MCF 10A (cell line): ENCODE results near the gene PRG2. TPM values are rescaled to one million over a fixed set of nuclear protein-coding genes. Genes with fewer than 3 reads are reported as not detected.

Experiments
- BruUV-seq: library from RNA; stranded (reverse); fragments of 400-500 nt; replicated peaks from 2 replicates; lab custom pipeline; 2021; lab: Mats Ljungman, UMichigan
- CTCF ChIA-PET: fragments of 300-600 bp; sonication (Branson Sonifier 250); formaldehyde crosslinking; extraction: SDS; loops from one replicate; lab custom pipeline; 2021; ENCODE audit warnings: antibody characterized with exemption, inconsistent platforms; lab: Yijun Ruan, JAX
- POLR2A ChIA-PET: fragments of 300-600, 350-650 bp; sonication (Branson Sonifier 250); formaldehyde crosslinking; extraction: SDS; loops from one replicate; lab custom pipeline; 2020; ENCODE audit warnings: antibody characterized with exemption, inconsistent platforms; lab: Yijun Ruan, JAX
- DNase-seq: peaks from one replicate; pipeline ENCODE4 v3.0.0-alpha.2; 2018; ENCODE audit not compliant: unreplicated experiment
- H3K27ac Mint-ChIP-seq: one replicate; pipeline ENCODE4 v1.8.0; 2022; ENCODE audit warnings: mild to moderate bottlenecking, low read depth, mixed read lengths; ENCODE audit not compliant: unreplicated experiment
- H3K27me3 Mint-ChIP-seq: one replicate; pipeline ENCODE4 v1.8.0; 2022; ENCODE audit warnings: mixed read lengths; ENCODE audit not compliant: insufficient read depth, unreplicated experiment
- H3K36me3 Mint-ChIP-seq: one replicate; pipeline ENCODE4 v1.8.0; 2022; ENCODE audit warnings: mild to moderate bottlenecking, moderate library complexity, mixed read lengths; ENCODE audit not compliant: insufficient read depth, unreplicated experiment
- H3K4me1 Mint-ChIP-seq: one replicate; pipeline ENCODE4 v1.8.0; 2022; ENCODE audit warnings: mixed read lengths; ENCODE audit not compliant: insufficient read depth, unreplicated experiment
- H3K4me3 Mint-ChIP-seq: one replicate; pipeline ENCODE4 v1.8.0; 2022; ENCODE audit warnings: mild to moderate bottlenecking, moderate library complexity, mixed read lengths; ENCODE audit not compliant: unreplicated experiment
- H3K9me3 Mint-ChIP-seq: one replicate; pipeline ENCODE4 v1.8.0; 2022; ENCODE audit warnings: mixed read lengths; ENCODE audit not compliant: unreplicated experiment
- CTCF ChIP-seq: fragments of 200-600 bp; IDR thresholded peaks from one replicate; pipeline ENCODE4 v1.8.0; 2022; ENCODE audit warnings: antibody characterized with exemption, mild to moderate bottlenecking; ENCODE audit not compliant: unreplicated experiment
- intact Hi-C: fragments of 100-400 bp; cut with micrococcal nuclease; formaldehyde crosslinking; loops from 2 replicates; pipeline ENCODE4 v1.14.1; 2022
- total RNA-seq: library from RNA; stranded (reverse); gene quantifications from 2 replicates; pipeline ENCODE4 v1.2.3, GENCODE V29; 2022

Gene PRG2
- total RNA-seq, 1 experiment from 2014 or later, result not detected

DNA sequence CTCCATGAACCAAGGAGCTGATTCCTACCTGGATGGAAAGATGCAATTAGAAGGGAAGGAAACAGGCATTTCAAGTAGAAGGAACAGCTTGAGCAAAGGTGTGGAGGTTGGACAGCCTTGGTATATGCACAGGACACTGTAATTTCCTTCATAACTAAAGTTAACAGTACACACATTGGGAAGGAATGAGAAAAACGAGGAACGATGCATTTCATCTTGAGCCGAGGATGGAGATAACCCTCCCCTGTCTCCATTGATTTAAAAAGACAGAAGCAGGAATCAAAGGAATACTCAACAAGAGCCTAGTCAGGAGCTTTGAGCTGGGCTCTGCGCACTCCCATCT lies 2.3 kb upstream of the PRG2 start:
- Mint-ChIP-seq H3K27me3 (peaks cover 39% of the 10 kb centered on the region), H3K4me3 (no peak overlapping the region), H3K36me3 (no peaks in the 10 kb centered on the region), H3K27ac (no peak overlapping the region), H3K9me3 (no peaks in the 10 kb centered on the region), H3K4me1 (no peaks in the 10 kb centered on the region)
- ChIA-PET CTCF (interaction anchor here (0.6 to 1.2 kb wide), 2 partner anchors 56 to 175 kb away, joined by 4 to 5 read pairs; no protein-coding TSS in a partner anchor), POLR2A (no interaction called here)
- intact Hi-C loops, result no loop called here
- no peak for TF ChIP-seq CTCF
- no TSS peak for BruUV-seq
- DNase-seq, result no peak

DNA sequence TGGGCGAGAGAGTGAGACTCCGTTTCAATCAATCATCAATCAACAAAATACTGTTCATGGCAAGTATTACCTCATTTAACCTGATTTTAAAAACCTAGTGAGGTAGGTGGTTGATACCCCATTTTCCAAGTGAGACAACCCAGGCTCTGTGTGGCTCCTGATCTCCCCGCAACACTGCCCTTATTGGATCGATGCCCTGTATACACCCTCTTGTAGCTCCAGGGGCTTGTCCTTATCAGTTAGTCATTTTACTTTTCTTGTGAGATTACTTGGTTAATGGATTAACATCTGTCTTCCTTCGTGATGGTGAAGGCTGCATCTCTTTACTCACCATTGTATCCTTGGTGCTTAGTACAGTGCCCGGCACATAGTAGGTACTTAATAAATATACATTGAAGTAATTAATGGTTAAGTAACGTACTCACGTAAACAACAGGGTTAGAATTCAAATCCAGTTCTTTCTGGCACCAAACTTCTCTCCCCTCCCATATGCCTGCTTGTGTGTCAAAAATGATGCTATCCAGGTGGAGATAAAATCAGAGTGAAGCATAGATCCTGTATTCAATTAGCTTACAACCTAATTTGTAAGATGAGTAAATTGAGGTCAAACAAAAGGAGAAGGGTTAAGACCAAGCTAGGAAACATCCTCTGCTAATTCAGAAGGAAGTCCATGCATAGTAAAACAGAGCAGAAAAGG lies 1.8 kb upstream of the PRG2 start:
- H3K27ac Mint-ChIP-seq, result no peak overlapping the region
- ChIA-PET CTCF (interaction anchor here (0.6 to 1.2 kb wide), 4 partner anchors 56 to 176 kb away, joined by 3 to 5 read pairs (median 4); no protein-coding TSS in a partner anchor), POLR2A (no interaction called here)
- intact Hi-C loops, result no loop called here
- peaks cover 44% of the 10 kb centered on the region for H3K27me3 Mint-ChIP-seq
- no peak overlapping the region for H3K4me3 Mint-ChIP-seq
- H3K36me3 Mint-ChIP-seq, result no peaks in the 10 kb centered on the region
- DNase-seq, result no peak
- H3K4me1 Mint-ChIP-seq, result no peaks in the 10 kb centered on the region
- BruUV-seq, result no TSS peak
- no peak for TF ChIP-seq CTCF
- no peaks in the 10 kb centered on the region for H3K9me3 Mint-ChIP-seq

GRCh38 chr11:57391539-57391938 lies 1.1 kb upstream of the PRG2 start:
- H3K27ac Mint-ChIP-seq, result no peak overlapping the region
- H3K4me1 Mint-ChIP-seq, result no peaks in the 10 kb centered on the region
- CTCF ChIA-PET, result interaction anchor here (0.6 kb wide), 2 partner anchors 58 to 153 kb away, joined by 3 read pairs; no protein-coding TSS in a partner anchor
- intact Hi-C loops, result no loop called here
- H3K9me3 Mint-ChIP-seq, result no peaks in the 10 kb centered on the region
- no TSS peak for BruUV-seq
- H3K36me3 Mint-ChIP-seq, result no peaks in the 10 kb centered on the region
- POLR2A ChIA-PET, result no interaction called here
- no peak for DNase-seq
- no peak overlapping the region for H3K4me3 Mint-ChIP-seq
- H3K27me3 Mint-ChIP-seq, result peaks cover 51% of the 10 kb centered on the region
- no peak for TF ChIP-seq CTCF

DNA sequence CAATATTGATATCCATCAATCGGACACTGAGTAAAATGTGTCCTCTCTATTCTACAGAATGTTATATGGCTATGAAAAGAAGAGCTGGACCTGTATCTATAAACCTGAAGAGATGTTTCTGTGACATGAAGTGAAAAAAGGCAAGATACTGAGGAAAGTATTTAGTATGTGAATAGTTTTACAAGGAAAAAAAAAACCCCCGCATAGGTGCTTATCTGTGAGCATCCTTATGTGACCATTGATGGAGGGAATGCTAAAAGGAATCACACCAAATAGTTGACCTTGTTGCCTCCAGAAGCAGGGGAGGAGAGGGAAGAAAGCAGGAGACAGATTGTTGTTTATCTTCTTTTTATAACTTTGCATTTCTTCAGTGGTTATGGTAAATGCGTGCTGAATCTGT lies 661 bp upstream of the PRG2 start:
- Mint-ChIP-seq H3K36me3 (no peaks in the 10 kb centered on the region), H3K27me3 (peaks cover 55% of the 10 kb centered on the region), H3K4me3 (no peak overlapping the region), H3K27ac (no peak overlapping the region), H3K9me3 (no peaks in the 10 kb centered on the region), H3K4me1 (no peaks in the 10 kb centered on the region)
- POLR2A ChIA-PET, result no interaction called here
- intact Hi-C loops, result no loop called here
- CTCF ChIA-PET, result no interaction called here
- no TSS peak for BruUV-seq
- TF ChIP-seq CTCF, result no peak
- no peak for DNase-seq
